GM19238 (cell line): ENCODE results near the gene PPP2R3A.
"Not testable (repeated sequence)": the region's sequence is repeated elsewhere in the genome, so short reads cannot be mapped to it uniquely, and the experiment has no call there.

ENCODE experiments used
- DNase-seq: peaks from one replicate; pipeline ENCODE4 v3.0.0; 2011; ENCODE audit warnings: low spot score; ENCODE audit not compliant: insufficient read length

PPP2R3A gene

GRCh38 chr3:136078421-136079364, 113.2 kb downstream of the PPP2R3A start:
- no peak for DNase-seq

GRCh38 chr3:136083641-136084382, 118.3 kb downstream of the PPP2R3A start:
- DNase-seq, result not testable (repeated sequence)

GRCh38 chr3:136085067-136085466, 119.5 kb downstream of the PPP2R3A start:
- DNase-seq, result not testable (repeated sequence)

GRCh38 chr3:136093771-136094170, 128.2 kb downstream of the PPP2R3A start:
- DNase-seq, result no peak

GRCh38 chr3:136105044-136105443, 139.5 kb downstream of the PPP2R3A start:
- no peak for DNase-seq

- DNase-seq, result no peak
Observed at GRCh38 chr3:136106101-136106500, 140.6 kb downstream of the PPP2R3A start.

GRCh38 chr3:136109499-136109898, 144.0 kb downstream of the PPP2R3A start:
- DNase-seq, result peak; percentile 2

GRCh38 chr3:136110481-136110880, 145.0 kb downstream of the PPP2R3A start:
- DNase-seq, result no peak

GRCh38 chr3:136114421-136114820, 148.9 kb downstream of the PPP2R3A start:
- no peak for DNase-seq

- not testable (repeated sequence) for DNase-seq
Observed at GRCh38 chr3:136119332-136119731, 153.8 kb downstream of the PPP2R3A start.

GRCh38 chr3:136119783-136120182, 154.3 kb downstream of the PPP2R3A start:
- not testable (repeated sequence) for DNase-seq

- no peak for DNase-seq
Observed at GRCh38 chr3:136120373-136121348, 155.1 kb downstream of the PPP2R3A start.

- no peak for DNase-seq
Observed at GRCh38 chr3:136122006-136122405, 156.5 kb downstream of the PPP2R3A start.

- DNase-seq, result not testable (repeated sequence)
Observed at GRCh38 chr3:136131647-136132046, 166.1 kb downstream of the PPP2R3A start.

- no peak for DNase-seq
Observed at GRCh38 chr3:136134091-136134490, 168.6 kb downstream of the PPP2R3A start.

- no peak for DNase-seq
Observed at GRCh38 chr3:136135039-136135802, 169.7 kb downstream of the PPP2R3A start.

- no peak for DNase-seq
Observed at GRCh38 chr3:136136454-136136853, 170.9 kb downstream of the PPP2R3A start.

- DNase-seq, result no peak
Observed at GRCh38 chr3:136141291-136141785, 175.8 kb downstream of the PPP2R3A start.

GRCh38 chr3:136141891-136142290, 176.4 kb downstream of the PPP2R3A start:
- DNase-seq, result no peak

- DNase-seq, result no peak
Observed at GRCh38 chr3:136142592-136142991, 177.1 kb downstream of the PPP2R3A start.
